ENCODE data around the gene ZGLP1.

The ZGLP1 gene

GRCh38 chr19:10262771-10263170, 46.8 kb downstream of the ZGLP1 start:
- in situ Hi-C loops (cut with HindIII; ENCODE audit: low sequenced_read_pairs): no loop called here
- no peak overlapping the region for H3K4me3 ChIP-seq (ENCODE audit: low read depth, low read length)
- DNase-seq (ENCODE audit: low read depth, low spot score): no peak
- no peak for TF ChIP-seq CTCF (IDR thresholded peaks at IDR 0.05; ENCODE audit: low read depth, low read length)

GRCh38 chr19:10260141-10260584, 49.5 kb downstream of the ZGLP1 start:
- DNase-seq (ENCODE audit: low read depth, low spot score): no peak
- in situ Hi-C loops (cut with HindIII; ENCODE audit: low sequenced_read_pairs): no loop called here
- no peak overlapping the region for H3K4me3 ChIP-seq (ENCODE audit: low read depth, low read length)
- TF ChIP-seq CTCF (IDR thresholded peaks at IDR 0.05; ENCODE audit: low read depth, low read length): no peak

- peak; percentile 76 for DNase-seq (ENCODE audit: low read depth, low spot score)
- peak; percentile 79 for TF ChIP-seq CTCF (IDR thresholded peaks at IDR 0.05; ENCODE audit: low read depth, low read length)
- H3K4me3 ChIP-seq (ENCODE audit: low read depth, low read length): no peak overlapping the region
- in situ Hi-C loops (cut with HindIII; ENCODE audit: low sequenced_read_pairs): no loop called here
These were observed 50.3 kb downstream of the ZGLP1 start for GRCh38 chr19:10259162-10259905.

GRCh38 chr19:10258080-10258710, 51.4 kb downstream of the ZGLP1 start:
- no peak for DNase-seq (ENCODE audit: low read depth, low spot score)
- in situ Hi-C loops (cut with HindIII; ENCODE audit: low sequenced_read_pairs): no loop called here
- no peak overlapping the region for H3K4me3 ChIP-seq (ENCODE audit: low read depth, low read length)
- no peak for TF ChIP-seq CTCF (IDR thresholded peaks at IDR 0.05; ENCODE audit: low read depth, low read length)

- H3K4me3 ChIP-seq (ENCODE audit: low read depth, low read length): no peak overlapping the region
- no peak for DNase-seq (ENCODE audit: low read depth, low spot score)
These were observed 52.5 kb downstream of the ZGLP1 start for GRCh38 chr19:10256970-10257615.

More at GRCh38 chr19:10256970-10257615, 52.5 kb downstream of the ZGLP1 start:
- in situ Hi-C loops (cut with HindIII; ENCODE audit: low sequenced_read_pairs): no loop called here
- no peak for TF ChIP-seq CTCF (IDR thresholded peaks at IDR 0.05; ENCODE audit: low read depth, low read length)
